SK-N-MC (cell line): ENCODE data around the gene IGFL3.

ENCODE experiments used
- EZH2 ChIP-seq: fragments of 200-600 bp; sonication (generic); IDR thresholded peaks from one replicate; pipeline ENCODE4 v1.6.1; 2017; ENCODE audit warnings: antibody characterized with exemption
- POLR2AphosphoS5 ChIP-seq: IDR thresholded peaks from 2 replicates; pipeline ENCODE4 v1.6.1; 2012; ENCODE audit warnings: mild to moderate bottlenecking, low read depth, low read length, borderline replicate concordance

DNA sequence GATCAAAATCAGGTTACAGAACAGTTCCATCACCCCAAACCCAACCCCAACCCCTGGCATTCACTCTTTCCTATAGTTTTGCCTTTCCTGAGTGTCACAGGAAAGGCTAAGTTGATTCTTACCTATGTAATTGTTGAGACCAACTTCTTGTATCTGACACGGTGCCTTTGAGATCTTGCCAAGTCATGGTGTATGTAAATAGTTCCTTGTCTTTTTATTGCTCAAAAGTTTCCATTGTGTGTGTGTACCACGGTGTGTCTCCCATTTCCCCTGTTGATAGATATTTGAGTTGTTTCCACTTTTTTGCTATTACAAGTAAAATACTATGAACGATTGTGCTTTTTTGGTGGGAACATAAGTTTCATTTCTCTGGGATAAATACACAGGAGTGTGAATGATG, 20.3 kb upstream of the IGFL3 start:
- TF ChIP-seq POLR2AphosphoS5 (no peak), EZH2 (no peak)
